NCI-H2196 treated with DMSO at 0.1 percent for 48 hours (cell line): ENCODE data around the gene SLC22A15.

Source experiments
- DNase-seq: peaks from one replicate; lab custom pipeline; 2025; ENCODE audit not compliant: unreplicated experiment; lab: John Stamatoyannopoulos, UW

SLC22A15 gene

DNA sequence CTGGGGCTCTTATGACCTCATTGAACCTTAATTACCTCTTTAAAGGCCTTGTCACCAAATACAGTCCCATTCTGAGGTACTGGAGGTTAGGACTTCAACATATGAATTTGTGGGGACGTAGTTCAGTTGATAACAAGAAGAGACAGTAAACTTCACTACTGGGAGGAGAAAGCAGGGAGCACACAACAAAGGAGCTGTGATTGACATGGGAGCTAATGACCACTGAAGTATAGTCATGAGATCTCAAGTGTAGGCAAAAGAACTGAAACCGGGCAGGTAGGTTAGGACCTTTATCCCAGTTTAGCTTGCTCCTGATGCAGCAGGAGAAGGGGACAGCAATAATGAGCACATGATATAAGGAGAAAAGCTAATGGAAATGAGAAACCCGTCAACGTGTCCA is 123.1 kb downstream of the SLC22A15 start:
- DNase-seq: no peak

DNA sequence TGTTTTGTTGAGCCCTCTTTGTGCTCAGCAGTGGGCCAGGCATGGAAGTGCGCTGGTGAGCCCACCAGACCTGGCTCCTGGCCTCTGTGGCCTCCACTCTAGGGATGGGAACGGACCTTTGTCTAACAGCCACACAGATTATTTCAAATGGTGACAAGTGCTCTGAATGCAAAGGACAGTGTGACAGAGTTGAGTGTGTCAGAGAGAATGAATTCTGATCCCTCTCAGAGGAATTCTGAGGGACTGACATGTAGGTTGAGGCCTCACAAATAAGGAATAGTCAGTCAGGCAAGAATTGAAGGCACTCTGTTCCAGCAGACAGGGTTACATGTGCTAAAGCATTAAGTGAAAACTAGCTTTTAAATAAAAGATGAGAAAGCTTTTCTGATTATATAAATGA is 123.6 kb downstream of the SLC22A15 start:
- DNase-seq: no peak

DNA sequence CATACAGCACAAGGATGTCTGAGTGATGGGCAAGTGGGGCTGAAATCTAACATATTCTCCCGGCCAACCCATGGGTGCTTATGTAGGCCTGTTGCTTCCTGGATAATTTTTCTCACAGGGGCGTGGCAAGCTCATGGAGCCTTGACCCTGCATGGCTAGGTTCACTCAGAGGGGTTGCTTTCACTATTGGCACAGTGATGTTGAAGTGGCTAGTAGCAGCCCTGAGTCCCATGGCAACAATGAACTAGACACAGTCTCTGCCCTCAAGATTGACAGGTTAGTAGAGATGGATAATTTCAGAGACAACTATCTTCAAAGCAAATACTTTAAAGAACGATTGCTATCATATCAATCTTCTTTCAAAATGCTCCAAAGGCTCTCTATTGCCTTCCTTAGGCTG is 128.4 kb downstream of the SLC22A15 start:
- no peak for DNase-seq

DNA sequence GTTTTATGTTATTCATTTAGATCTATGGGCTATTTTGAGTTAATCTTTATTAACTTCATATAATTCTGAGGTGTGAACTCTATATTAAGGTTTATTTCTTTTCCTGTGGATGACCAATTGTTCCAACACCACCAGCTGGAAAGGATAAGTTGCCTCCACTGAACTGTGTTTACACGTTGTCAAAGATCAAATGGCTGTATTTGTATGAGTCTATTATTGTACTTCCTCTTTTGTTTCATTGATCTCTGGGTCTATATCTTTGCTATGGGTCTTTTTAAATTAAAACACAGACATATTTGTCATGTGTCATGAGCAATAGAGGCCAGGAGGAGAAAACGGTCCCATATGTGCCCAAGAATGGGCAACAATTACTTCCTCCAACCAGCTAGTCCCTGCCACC is 129.7 kb downstream of the SLC22A15 start:
- DNase-seq: no peak

DNA sequence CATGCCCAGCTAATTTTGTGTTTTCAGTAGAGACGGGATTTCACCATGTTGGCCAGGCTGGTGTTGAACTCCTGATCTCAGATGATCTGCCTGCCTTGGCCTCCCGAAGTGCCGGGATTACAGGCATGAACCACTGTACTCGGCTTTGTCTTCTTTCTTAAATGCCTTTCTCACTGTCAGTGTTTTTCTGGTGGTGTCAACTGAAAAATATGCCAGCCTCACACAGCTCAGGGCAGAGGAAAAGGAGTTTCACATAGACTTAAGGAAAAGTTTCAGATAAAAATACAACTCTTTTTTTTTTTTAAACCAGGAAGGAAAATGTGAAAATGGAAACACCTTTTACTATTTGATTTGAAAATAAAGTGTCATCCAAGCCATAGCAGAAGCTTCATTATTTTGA is 130.3 kb downstream of the SLC22A15 start:
- DNase-seq: no peak

DNA sequence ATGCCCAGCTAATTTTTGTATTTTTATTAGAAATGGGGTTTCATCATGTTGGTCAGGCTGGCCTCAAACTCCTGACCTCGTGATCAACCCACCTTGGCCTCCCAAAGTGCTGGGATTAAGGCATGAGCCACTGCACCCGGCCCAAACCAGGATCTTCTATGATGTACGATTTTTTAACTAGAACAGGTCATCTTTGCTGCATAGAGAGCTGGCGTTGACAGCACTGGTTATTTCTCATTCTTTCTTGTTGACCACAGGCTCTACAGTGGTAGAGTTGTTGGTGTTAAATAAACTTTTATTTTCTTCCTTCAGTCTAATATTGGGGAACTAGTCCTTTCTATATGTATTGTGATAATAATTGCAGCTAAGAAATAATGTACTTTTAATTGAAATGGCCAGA is 131.1 kb downstream of the SLC22A15 start:
- no peak for DNase-seq

DNA sequence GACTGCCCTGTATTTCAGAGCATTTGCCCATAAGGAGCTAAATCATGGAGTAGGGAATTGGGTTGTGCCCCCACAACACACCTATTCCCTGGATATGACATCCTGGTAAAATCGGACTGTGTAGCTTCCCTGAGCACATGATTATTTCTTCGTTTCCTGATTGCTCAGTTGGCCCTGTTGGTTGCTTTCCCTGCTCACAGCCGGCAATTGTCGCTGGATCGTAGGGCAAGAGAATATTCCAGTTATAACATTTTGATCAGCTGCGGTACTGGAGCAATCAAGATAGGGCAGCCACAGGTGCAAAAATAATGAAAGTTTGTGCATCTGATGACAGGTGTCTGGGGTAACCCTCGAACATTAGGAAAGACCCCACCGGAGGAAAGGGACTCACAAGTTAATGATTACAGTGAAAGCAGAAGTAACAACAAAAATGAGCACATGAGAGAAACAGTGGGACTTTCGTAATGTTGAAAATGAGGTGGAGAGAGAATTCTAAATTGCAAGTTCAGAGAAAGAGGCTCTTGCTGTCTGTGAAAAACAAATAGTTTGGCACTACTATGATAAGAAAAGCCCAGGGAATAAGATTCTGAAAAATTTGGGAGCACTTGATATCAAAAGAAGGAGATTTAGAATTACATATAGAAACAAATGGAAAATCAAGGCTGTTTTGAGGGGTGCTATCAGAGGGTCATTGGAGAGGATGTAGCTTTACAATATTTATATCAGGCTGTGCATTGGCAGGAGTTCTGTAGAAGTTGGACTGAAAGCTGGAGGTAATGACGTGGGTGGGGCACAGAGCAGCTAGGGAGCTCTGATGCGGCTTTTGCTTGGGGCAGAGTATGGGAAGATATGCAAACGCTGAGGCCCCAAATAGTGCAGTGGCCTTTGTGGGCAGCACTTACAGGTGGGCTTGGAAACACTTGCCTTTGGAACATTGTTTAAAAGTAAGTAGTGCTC is 134.5 kb downstream of the SLC22A15 start, which contains the start of gene MAB21L3:
Gene MAB21L3 (plus strand): TSS at position 833 of the 957 bp plus-strand sequence. CDS start 1,217 bp downstream, outside the sequence.
- DNase-seq: no peak

DNA sequence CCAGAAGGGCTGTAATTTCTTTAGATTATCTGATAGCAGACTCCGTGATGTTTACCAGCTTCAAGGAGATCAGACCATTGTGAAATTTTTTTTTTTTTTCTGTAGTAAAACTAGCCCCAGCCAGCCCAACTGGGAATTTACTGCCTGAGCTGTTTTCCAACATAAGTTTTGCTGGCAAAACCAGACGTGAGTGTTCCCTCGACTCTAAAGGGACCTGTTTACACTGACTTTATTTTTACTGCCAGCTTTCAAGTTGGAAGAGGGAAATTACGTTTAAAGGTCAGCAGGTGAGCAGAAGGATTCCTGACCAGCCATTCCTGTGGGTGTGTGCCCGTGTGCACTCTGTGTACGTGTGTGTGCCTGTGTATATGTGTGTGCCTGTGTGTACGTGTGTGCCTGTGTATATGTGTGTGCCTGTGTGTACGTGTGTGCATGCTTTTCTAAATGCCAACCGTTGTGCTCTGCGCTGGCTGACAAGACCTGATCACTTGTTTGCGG is 135.3 kb downstream of the SLC22A15 start:
- no peak for DNase-seq

DNA sequence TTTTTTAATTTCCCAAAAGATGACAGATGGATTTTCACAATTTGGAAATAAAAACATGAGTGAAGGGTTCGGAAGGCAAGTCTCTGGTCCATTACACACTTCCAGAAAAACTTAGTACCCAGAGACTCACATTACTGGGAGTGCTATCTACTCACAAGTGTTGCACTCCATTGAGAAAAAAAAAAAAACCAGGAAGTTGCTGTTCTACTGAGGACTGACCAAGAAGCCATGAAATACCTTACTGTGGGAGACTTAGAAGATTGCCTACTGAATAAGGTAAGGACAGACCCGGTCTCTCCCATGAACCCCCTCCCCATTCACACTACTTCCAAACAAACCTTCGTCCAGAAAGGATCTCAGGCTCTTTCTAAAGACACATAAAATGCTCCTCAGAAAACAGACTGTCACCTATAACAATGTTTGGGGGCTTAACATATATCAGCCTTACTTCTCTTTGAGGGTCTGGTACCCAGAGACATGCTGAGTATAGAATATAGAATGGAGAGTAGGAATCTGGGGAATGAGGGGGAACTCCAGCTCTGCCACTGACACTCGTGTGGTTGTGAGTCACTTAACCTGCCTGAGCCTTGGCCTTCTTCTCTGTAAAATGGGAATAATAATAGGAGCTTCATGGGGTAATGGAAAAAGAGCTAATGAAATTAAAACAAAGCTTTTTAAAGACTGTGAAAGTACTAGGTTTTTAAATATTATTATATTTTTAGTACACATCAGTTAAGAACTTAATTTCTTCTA is 136.3 kb downstream of the SLC22A15 start:
- DNase-seq: no peak

DNA sequence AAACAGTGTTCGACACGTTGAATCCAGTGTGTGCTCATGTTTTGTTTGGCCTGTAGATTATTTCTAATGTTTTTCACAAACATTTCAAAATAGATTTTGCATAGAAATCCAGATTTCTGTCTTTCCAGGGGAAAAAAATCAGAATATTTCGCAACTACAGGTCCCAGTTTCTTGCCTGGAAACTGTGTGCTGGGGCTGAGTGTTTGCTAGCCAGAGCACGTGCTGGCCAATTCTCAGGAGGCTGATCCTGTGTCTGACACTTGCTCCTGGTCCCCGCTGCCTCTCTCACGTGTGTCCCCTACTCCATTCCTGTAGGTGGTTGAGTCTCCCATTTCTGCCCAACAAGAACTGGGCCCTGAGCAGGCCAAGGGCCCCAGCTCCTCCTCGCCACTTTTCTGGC is 137.3 kb downstream of the SLC22A15 start:
- no peak for DNase-seq

DNA sequence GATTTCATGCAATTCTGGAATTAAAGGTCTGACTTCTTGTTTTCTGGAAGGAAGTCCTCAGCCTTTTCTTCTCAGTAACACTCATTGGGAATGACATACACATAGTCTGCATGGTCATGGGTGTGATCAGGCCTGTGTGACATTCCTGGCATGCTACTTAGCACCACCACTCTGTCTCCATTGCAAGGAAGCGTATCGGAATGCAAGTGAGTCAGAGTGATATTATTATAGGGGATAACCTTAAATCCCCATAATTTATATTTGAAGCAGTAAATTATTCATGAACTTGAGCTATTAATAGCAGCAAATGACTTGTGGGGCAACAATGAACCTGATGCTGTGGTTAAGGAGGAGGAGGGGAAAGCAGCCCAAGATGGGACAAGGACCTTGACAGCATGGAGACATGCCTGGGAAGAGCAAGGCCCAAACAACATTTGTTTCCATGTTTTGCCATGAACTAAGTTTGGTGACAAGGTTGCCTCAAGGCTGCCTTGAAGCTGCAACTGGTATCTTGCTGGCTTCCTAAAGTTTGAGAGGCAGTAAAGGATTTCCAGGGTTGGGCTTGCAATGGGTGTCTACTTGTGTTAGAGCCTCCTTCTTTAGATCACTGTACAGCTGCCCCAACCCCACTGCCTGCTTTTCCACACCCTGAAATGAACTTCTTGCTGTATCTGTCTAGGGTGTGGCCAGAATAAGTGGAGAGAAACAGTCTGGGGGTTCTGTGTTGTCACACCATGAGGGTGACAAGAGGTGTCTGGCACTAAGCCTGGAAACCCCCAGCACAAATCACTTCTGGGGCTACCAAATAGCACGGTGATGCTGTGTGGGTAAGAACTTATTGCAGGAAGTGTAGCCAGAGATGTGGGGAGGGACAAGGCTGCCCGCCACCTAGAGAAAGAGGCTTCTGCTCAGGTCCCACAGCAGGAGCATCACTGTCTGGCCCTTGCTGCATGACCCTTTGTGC is 139.4 kb downstream of the SLC22A15 start:
- no peak for DNase-seq

DNA sequence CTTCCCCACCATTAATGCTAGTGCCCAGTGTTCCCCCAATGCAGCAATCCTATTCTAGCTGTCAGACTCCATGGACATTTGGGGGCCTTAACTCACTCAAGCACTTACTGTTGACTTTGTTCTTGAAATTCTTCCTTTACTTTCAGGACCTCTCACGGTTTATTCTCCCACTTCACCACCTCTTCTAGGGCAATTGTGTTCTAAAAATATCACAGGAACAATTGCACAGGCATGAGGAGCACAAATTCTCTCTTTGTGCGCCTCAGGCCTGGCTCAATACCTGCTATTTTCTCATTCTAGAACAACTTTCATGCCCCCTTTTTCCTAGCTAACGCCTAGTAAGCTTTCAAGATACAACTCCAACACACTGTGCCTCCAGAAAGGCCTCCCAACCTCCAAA is 142.2 kb downstream of the SLC22A15 start:
- DNase-seq: no peak
